GM23248 (cell line): ENCODE data around the gene EMC9. TPM values are rescaled to one million over a fixed set of nuclear protein-coding genes. Genes with fewer than 3 reads are reported as not detected.

Source experiments
- DNase-seq: peaks from one replicate; pipeline ENCODE4 v3.0.0-alpha.2; 2015
- H2AFZ ChIP-seq: fragments of 200-600 bp; sonication (generic); 2 replicates; pipeline ENCODE4 v1.6.1; 2016; ENCODE audit warnings: antibody characterized with exemption
- H3F3A ChIP-seq: fragments of 200-600 bp; sonication (generic); 2 replicates; pipeline ENCODE4 v1.6.1; 2016; ENCODE audit warnings: mild to moderate bottlenecking, antibody characterized with exemption, mixed run types; ENCODE audit not compliant: insufficient read depth
- H3K27ac ChIP-seq: fragments of 200-600 bp; sonication (generic); 2 replicates; pipeline ENCODE4 v1.5.1; 2016; ENCODE audit warnings: mild to moderate bottlenecking
- H3K27me3 ChIP-seq: fragments of 200-600 bp; sonication (generic); replicated peaks from 2 replicates; pipeline ENCODE4 v1.6.1; 2016; ENCODE audit warnings: mild to moderate bottlenecking; ENCODE audit not compliant: insufficient read depth
- H3K36me3 ChIP-seq: fragments of 200-600 bp; sonication (generic); 2 replicates; pipeline ENCODE4 v1.6.1; 2016; ENCODE audit warnings: low read depth, mild to moderate bottlenecking
- H3K4me1 ChIP-seq: fragments of 200-600 bp; sonication (generic); 2 replicates; pipeline ENCODE4 v1.6.1; 2016; ENCODE audit warnings: mild to moderate bottlenecking; ENCODE audit not compliant: insufficient read depth
- H3K4me2 ChIP-seq: fragments of 200-600 bp; sonication (generic); one replicate; pipeline ENCODE4 v1.6.1; 2016; ENCODE audit warnings: mild to moderate bottlenecking; ENCODE audit not compliant: unreplicated experiment
- H3K4me3 ChIP-seq: fragments of 200-600 bp; sonication (generic); 2 replicates; pipeline ENCODE4 v1.5.1; 2016; ENCODE audit warnings: mild to moderate bottlenecking
- H3K79me2 ChIP-seq: fragments of 200-600 bp; sonication (generic); 2 replicates; pipeline ENCODE4 v1.6.1; 2016; ENCODE audit warnings: mild to moderate bottlenecking; ENCODE audit not compliant: insufficient read depth
- H3K9ac ChIP-seq: fragments of 200-600 bp; sonication (generic); 2 replicates; pipeline ENCODE4 v1.6.1; 2016; ENCODE audit warnings: mild to moderate bottlenecking
- H3K9me2 ChIP-seq: fragments of 200-600 bp; sonication (generic); 2 replicates; pipeline ENCODE4 v1.6.1; 2016; ENCODE audit warnings: mixed run types, mild to moderate bottlenecking, moderate library complexity; ENCODE audit not compliant: insufficient read depth
- H3K9me3 ChIP-seq: fragments of 200-600 bp; sonication (generic); one replicate; pipeline ENCODE4 v1.6.1; 2017; ENCODE audit warnings: low read depth
- H4K20me1 ChIP-seq: fragments of 200-600 bp; sonication (generic); 2 replicates; pipeline ENCODE4 v1.6.0; 2016; ENCODE audit not compliant: insufficient read depth
- EZH2 ChIP-seq: fragments of 200-600 bp; sonication (generic); IDR thresholded peaks from 2 replicates; pipeline ENCODE4 v1.6.1; 2018; ENCODE audit warnings: antibody characterized with exemption, mild to moderate bottlenecking; ENCODE audit not compliant: insufficient read depth, poor library complexity, severe bottlenecking
- EZH2phosphoT487 ChIP-seq: fragments of 200-600 bp; sonication (generic); IDR thresholded peaks from 2 replicates; pipeline ENCODE4 v1.6.1; 2018; ENCODE audit warnings: antibody characterized with exemption, moderate library complexity, mild to moderate bottlenecking, low read depth; ENCODE audit not compliant: insufficient read depth
- WGBS, 2 experiments: methylation state at CpG; one replicate each; pipeline ENCODE4 v1.1.6; 2015 to 2017; ENCODE audit warnings: low lambda C conversion rate in 2 of 2, low coverage in 1 of 2; ENCODE audit errors: missing lambda C conversion rate in 2 of 2; 5-methylcytosine and 5-hydroxymethylcytosine counted together
- in situ Hi-C: fragments of 300-500 bp; cut with MboI; formaldehyde crosslinking; loops from 2 replicates; pipeline ENCODE4 v1.15.0; 2020
- microRNA-seq: library from miRNA; unstranded; fragments of <30 nt; microRNA quantifications from one replicate; pipeline ENCODE4, GENCODE V29; 2016; ENCODE audit warnings: borderline number of aligned reads
- polyA plus RNA-seq: library from polyadenylated mRNA; unstranded; fragments of >200 nt; fragmentation: Nextera tagmentation; extraction: Ambion mirVana; gene quantifications from 2 replicates; pipeline ENCODE4 v1.2.1, GENCODE V29; 2016
- small RNA-seq: library from RNA; depleted of rRNA; stranded (forward); fragments of <200 nt; gene quantifications from one replicate; pipeline ENCODE3, GENCODE V24; 2014; ENCODE audit warnings: low read depth, low replicate concordance
- total RNA-seq: library from RNA; depleted of rRNA; stranded (reverse); fragments of >200 nt; shearing (Covaris generic); gene quantifications from 2 replicates; pipeline ENCODE4 v1.2.3, GENCODE V29; 2014; rRNA removed

EMC9 gene
- total and polyA plus RNA-seq, 2 experiments from 2014 or later = 22.9 to 27.4 TPM

DNA sequence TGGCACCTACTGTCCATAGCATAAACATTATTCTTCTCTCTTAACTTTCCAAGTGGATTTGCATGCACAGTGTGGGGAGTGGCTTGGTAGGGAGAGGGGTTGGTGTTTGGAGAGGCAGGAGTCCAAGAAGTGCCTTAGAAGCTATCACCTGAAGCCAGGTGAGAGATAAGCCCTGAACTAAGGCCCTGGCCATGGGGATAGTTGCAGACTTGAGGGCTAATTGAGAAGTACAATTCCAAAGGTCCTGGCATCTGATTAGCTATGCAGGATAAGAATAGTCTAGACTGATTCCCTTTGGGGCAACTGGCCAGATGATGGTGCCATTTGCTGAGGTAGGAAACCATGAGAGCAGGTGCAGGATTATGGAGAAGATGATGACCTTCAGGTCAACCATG is 49.3 kb downstream of the EMC9 start:
- H3K9me2 ChIP-seq = no peaks in the 10 kb centered on the region

DNA sequence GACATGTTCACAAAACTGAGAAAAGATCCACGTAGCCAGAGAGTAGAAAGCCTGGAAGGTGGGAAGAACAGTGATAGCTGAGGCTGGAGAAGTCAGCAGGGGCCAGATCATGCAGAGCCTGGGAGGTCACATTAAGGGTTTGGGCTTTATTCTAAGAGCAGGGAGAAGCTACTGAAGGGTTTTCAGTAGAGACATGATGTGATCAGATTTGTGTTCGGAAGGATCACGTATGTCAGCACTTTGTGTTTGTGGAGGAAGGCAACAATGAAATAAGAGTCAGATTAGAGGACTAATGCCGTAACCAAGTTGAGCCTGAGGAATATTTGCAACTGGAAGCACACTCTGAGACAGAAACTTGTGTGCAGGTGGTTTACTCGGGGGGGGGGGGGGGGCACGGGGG is 51.5 kb downstream of the EMC9 start:
- Histone ChIP-seq H3K9ac (no peak overlapping the region), H4K20me1 (no peaks in the 10 kb centered on the region), H3K27me3 (no peaks in the 10 kb centered on the region), H2AFZ (no peak overlapping the region), H3K4me2 (no peak overlapping the region), H3K36me3 (no peaks in the 10 kb centered on the region), H3K4me1 (peaks cover 3% of the 10 kb centered on the region; the same call in 1 of the 2 replicates), H3K4me3 (no peak overlapping the region), H3K9me3 (no peaks in the 10 kb centered on the region), H3F3A (peaks cover 12% of the 10 kb centered on the region), H3K27ac (no peak overlapping the region), H3K9me2 (no peaks in the 10 kb centered on the region), H3K79me2 (peaks cover 7% of the 10 kb centered on the region)
- TF ChIP-seq EZH2phosphoT487 (no peak), EZH2 (no peak)
- in situ Hi-C loops = no loop called here
- no peak for DNase-seq
- WGBS, 2 experiments = 82 to 87% methylated on average over 5 to 6 of the region's 6 CpGs

More for the DNA sequence above, 49.3 kb downstream of the EMC9 start:
- no peaks in the 10 kb centered on the region for H3K27me3 ChIP-seq
- H4K20me1 ChIP-seq = no peaks in the 10 kb centered on the region
- in situ Hi-C loops = no loop called here
- no peak overlapping the region for H3K4me3 ChIP-seq
- peaks cover 30% of the 10 kb centered on the region for H3K79me2 ChIP-seq
- H3K9me3 ChIP-seq = no peaks in the 10 kb centered on the region
- H3K9ac ChIP-seq = no peak overlapping the region
- peaks cover 10% of the 10 kb centered on the region for H3K4me1 ChIP-seq
- H3K27ac ChIP-seq = no peak overlapping the region
- TF ChIP-seq EZH2phosphoT487 = no peak
- no peak for TF ChIP-seq EZH2
- peaks cover 5% of the 10 kb centered on the region; the same call in 1 of the 2 replicates for H3K36me3 ChIP-seq
- DNase-seq = no peak
- no peak overlapping the region for H3K4me2 ChIP-seq
- no peak overlapping the region for H2AFZ ChIP-seq
- H3F3A ChIP-seq = peaks cover 12% of the 10 kb centered on the region

Small RNAs within 50 kb of the gene (microRNA-seq; reads per million reads assigned to microRNA genes)
- gene MIR7703 = not detected

Small RNAs within 50 kb of the gene (small RNA-seq; reads per million reads assigned to genes)
- not detected for gene AL136295.4
- gene IPO4 = not detected
- not detected for gene IRF9
- gene RNA5SP383 = 0.19 reads per million

Other genes with a start within 250 kb of the EMC9 start
Only the 30 nearest of the 31 such genes appear.
- gene DHRS4, start 187.8 kb downstream of the EMC9 start, total RNA-seq = 23.0 and 25.4 TPM in 2 replicates
- 35.4 and 35.9 TPM in 2 replicates for gene DHRS4, start 187.8 kb downstream of the EMC9 start, polyA plus RNA-seq
- gene DHRS4L2, start 152.7 kb downstream of the EMC9 start, total RNA-seq = 5.1 and 10.1 TPM in 2 replicates
- 16.8 and 19.2 TPM in 2 replicates for gene DHRS4L2, start 152.7 kb downstream of the EMC9 start, polyA plus RNA-seq
- under 0.01 TPM in 1 of 2 replicates, not detected in the other for gene CARMIL3, start 89.6 kb downstream of the EMC9 start, total RNA-seq
- not detected in 2 replicates for gene CARMIL3, start 89.6 kb downstream of the EMC9 start, polyA plus RNA-seq
- gene CPNE6, start 70.0 kb downstream of the EMC9 start, total RNA-seq = not detected in 2 replicates
- not detected in 2 replicates for gene CPNE6, start 70.0 kb downstream of the EMC9 start, polyA plus RNA-seq
- 70.3 and 84.3 TPM in 2 replicates for gene PCK2, start 47.3 kb downstream of the EMC9 start, total RNA-seq
- 148 and 153 TPM in 2 replicates for gene PCK2, start 47.3 kb downstream of the EMC9 start, polyA plus RNA-seq
- 59.8 and 59.9 TPM in 2 replicates for gene DCAF11, start 26.8 kb downstream of the EMC9 start, total RNA-seq
- gene DCAF11, start 26.8 kb downstream of the EMC9 start, polyA plus RNA-seq = 29.1 and 33.6 TPM in 2 replicates
- 0.86 TPM in 1 of 2 replicates, not detected in the other for gene NRL, start 26.6 kb downstream of the EMC9 start, total RNA-seq
- 0.48 and 0.56 TPM in 2 replicates for gene NRL, start 26.6 kb downstream of the EMC9 start, polyA plus RNA-seq
- not detected in 2 replicates for gene FITM1, start 10.9 kb downstream of the EMC9 start, total RNA-seq
- not detected in 2 replicates for gene FITM1, start 10.9 kb downstream of the EMC9 start, polyA plus RNA-seq
- gene PSME1, start 5.4 kb downstream of the EMC9 start, total RNA-seq = 58.9 and 67.7 TPM in 2 replicates
- gene PSME1, start 5.4 kb downstream of the EMC9 start, polyA plus RNA-seq = 144 and 147 TPM in 2 replicates
- gene PSME2, start 5.0 kb upstream of the EMC9 start, total RNA-seq = 38.3 and 41.4 TPM in 2 replicates
- gene PSME2, start 5.0 kb upstream of the EMC9 start, polyA plus RNA-seq = 158 and 164 TPM in 2 replicates
- 40.3 and 50.0 TPM in 2 replicates for gene RNF31, start 5.9 kb upstream of the EMC9 start, total RNA-seq
- 29.4 and 36.7 TPM in 2 replicates for gene RNF31, start 5.9 kb upstream of the EMC9 start, polyA plus RNA-seq
- gene IRF9, start 19.7 kb upstream of the EMC9 start, total RNA-seq = 56.7 and 58.7 TPM in 2 replicates
- gene IRF9, start 19.7 kb upstream of the EMC9 start, polyA plus RNA-seq = 80.0 and 87.1 TPM in 2 replicates
- 1.4 and 3.5 TPM in 2 replicates for gene REC8, start 30.5 kb upstream of the EMC9 start, total RNA-seq
- 1.2 and 2.4 TPM in 2 replicates for gene REC8, start 30.5 kb upstream of the EMC9 start, polyA plus RNA-seq
- gene IPO4, start 47.2 kb upstream of the EMC9 start, total RNA-seq = 55.3 and 58.3 TPM in 2 replicates
- 24.8 and 33.6 TPM in 2 replicates for gene IPO4, start 47.2 kb upstream of the EMC9 start, polyA plus RNA-seq
- gene TM9SF1, start 53.9 kb upstream of the EMC9 start, total RNA-seq = 102 and 163 TPM in 2 replicates
- 91.5 and 93.8 TPM in 2 replicates for gene TM9SF1, start 53.9 kb upstream of the EMC9 start, polyA plus RNA-seq
- gene TSSK4, start 64.1 kb upstream of the EMC9 start, total RNA-seq = not detected in 2 replicates
- gene TSSK4, start 64.1 kb upstream of the EMC9 start, polyA plus RNA-seq = 0.23 and 0.55 TPM in 2 replicates
- gene CHMP4A, start 71.9 kb upstream of the EMC9 start, total RNA-seq = 18.5 and 32.1 TPM in 2 replicates
- gene CHMP4A, start 71.9 kb upstream of the EMC9 start, polyA plus RNA-seq = 75.7 and 81.6 TPM in 2 replicates
- gene MDP1, start 74.5 kb upstream of the EMC9 start, total RNA-seq = 8.2 and 19.2 TPM in 2 replicates
- 20.0 and 23.3 TPM in 2 replicates for gene MDP1, start 74.5 kb upstream of the EMC9 start, polyA plus RNA-seq
- 138 and 161 TPM in 2 replicates for gene NEDD8, start 90.8 kb upstream of the EMC9 start, total RNA-seq
- gene NEDD8, start 90.8 kb upstream of the EMC9 start, polyA plus RNA-seq = 326 and 342 TPM in 2 replicates
- 70.9 and 98.0 TPM in 2 replicates for gene GMPR2, start 91.3 kb upstream of the EMC9 start, total RNA-seq
- 55.0 and 58.9 TPM in 2 replicates for gene GMPR2, start 91.3 kb upstream of the EMC9 start, polyA plus RNA-seq
- gene TINF2, start 101.0 kb upstream of the EMC9 start, total RNA-seq = 32.5 and 41.2 TPM in 2 replicates
- 43.6 and 52.4 TPM in 2 replicates for gene TINF2, start 101.0 kb upstream of the EMC9 start, polyA plus RNA-seq
- 0.25 and 1.3 TPM in 2 replicates for gene TGM1, start 121.6 kb upstream of the EMC9 start, total RNA-seq
- gene TGM1, start 121.6 kb upstream of the EMC9 start, polyA plus RNA-seq = 0.34 TPM in 1 of 2 replicates, not detected in the other
- 18.0 and 34.9 TPM in 2 replicates for gene RABGGTA, start 130.0 kb upstream of the EMC9 start, total RNA-seq
- gene RABGGTA, start 130.0 kb upstream of the EMC9 start, polyA plus RNA-seq = 29.3 and 30.5 TPM in 2 replicates
- gene DHRS1, start 158.2 kb upstream of the EMC9 start, total RNA-seq = 12.8 and 32.1 TPM in 2 replicates
- gene DHRS1, start 158.2 kb upstream of the EMC9 start, polyA plus RNA-seq = 31.0 and 34.7 TPM in 2 replicates
- gene NOP9, start 158.3 kb upstream of the EMC9 start, total RNA-seq = 19.3 and 23.7 TPM in 2 replicates
- 2.5 and 2.6 TPM in 2 replicates for gene NOP9, start 158.3 kb upstream of the EMC9 start, polyA plus RNA-seq
- gene CIDEB, start 166.4 kb upstream of the EMC9 start, total RNA-seq = 0.51 and 2.1 TPM in 2 replicates
- 1.2 TPM in 2 replicates for gene CIDEB, start 166.4 kb upstream of the EMC9 start, polyA plus RNA-seq
- 3.5 and 6.8 TPM in 2 replicates for gene LTB4R2, start 168.5 kb upstream of the EMC9 start, total RNA-seq
- gene LTB4R2, start 168.5 kb upstream of the EMC9 start, polyA plus RNA-seq = 0.30 and 0.45 TPM in 2 replicates
- 1.4 and 2.4 TPM in 2 replicates for gene LTB4R, start 169.9 kb upstream of the EMC9 start, total RNA-seq
- gene LTB4R, start 169.9 kb upstream of the EMC9 start, polyA plus RNA-seq = 0.41 and 1.1 TPM in 2 replicates
- 0.22 and 0.38 TPM in 2 replicates for gene ADCY4, start 193.5 kb upstream of the EMC9 start, total RNA-seq
- 0.20 and 0.38 TPM in 2 replicates for gene ADCY4, start 193.5 kb upstream of the EMC9 start, polyA plus RNA-seq
- gene RIPK3, start 198.4 kb upstream of the EMC9 start, total RNA-seq = 2.2 and 5.3 TPM in 2 replicates
- 5.1 and 5.3 TPM in 2 replicates for gene RIPK3, start 198.4 kb upstream of the EMC9 start, polyA plus RNA-seq